Neural progenitor cell (in vitro differentiated cells): ENCODE measurements around the gene NPHP4. TPM values are rescaled to one million over a fixed set of nuclear protein-coding genes. Genes with fewer than 3 reads are reported as not detected.
"Not testable (repeated sequence)": the region's sequence is repeated elsewhere in the genome, so short reads cannot be mapped to it uniquely, and the experiment has no call there.

Experiments used
- DNase-seq: peaks from one replicate; pipeline ENCODE4 v3.0.0-alpha.2; 2016; ENCODE audit warnings: low spot score
- H2AFZ ChIP-seq: fragments of 200-600 bp; sonication (generic); replicated peaks from 2 replicates; pipeline ENCODE4 v1.6.1; 2016; ENCODE audit warnings: antibody characterized with exemption
- H3F3A ChIP-seq: fragments of 200-600 bp; sonication (generic); 2 replicates; pipeline ENCODE4 v1.6.1; 2016; ENCODE audit warnings: antibody characterized with exemption, low read depth
- H3K27ac ChIP-seq: fragments of 200-600 bp; sonication (generic); 2 replicates; pipeline ENCODE4 v1.5.1; 2016; ENCODE audit warnings: mild to moderate bottlenecking
- H3K27me3 ChIP-seq: fragments of 200-600 bp; sonication (generic); 2 replicates; pipeline ENCODE4 v1.6.1; 2016; ENCODE audit warnings: mild to moderate bottlenecking, moderate library complexity
- H3K36me3 ChIP-seq: fragments of 200-600 bp; sonication (generic); 2 replicates; pipeline ENCODE4 v1.5.1; 2016
- H3K4me1 ChIP-seq: fragments of 200-600 bp; sonication (generic); 2 replicates; pipeline ENCODE4 v1.6.1; 2016; ENCODE audit warnings: mixed run types
- H3K4me2 ChIP-seq: fragments of 200-600 bp; sonication (generic); 2 replicates; pipeline ENCODE4 v1.6.1; 2016
- H3K4me3 ChIP-seq: fragments of 200-600 bp; sonication (generic); 2 replicates; pipeline ENCODE4 v1.5.1; 2016
- H3K79me2 ChIP-seq: fragments of 200-600 bp; sonication (generic); 2 replicates; pipeline ENCODE4 v1.6.1; 2016; ENCODE audit warnings: low read depth
- H3K9ac ChIP-seq: fragments of 200-600 bp; sonication (generic); 2 replicates; pipeline ENCODE4 v1.6.1; 2016
- H3K9me3 ChIP-seq: fragments of 200-600 bp; sonication (generic); 2 replicates; pipeline ENCODE4 v1.5.1; 2016; ENCODE audit warnings: low read depth
- H4K20me1 ChIP-seq: fragments of 200-600 bp; sonication (generic); 2 replicates; pipeline ENCODE4 v1.6.1; 2016; ENCODE audit warnings: low read depth
- H3K27ac Mint-ChIP-seq: 3 replicates; pipeline ENCODE4 v1.8.0; 2021; ENCODE audit warnings: mixed read lengths
- H3K27me3 Mint-ChIP-seq: 2 replicates; pipeline ENCODE4 v1.8.0; 2022; ENCODE audit warnings: low read depth, mild to moderate bottlenecking, inconsistent platforms, moderate library complexity, mixed read lengths; ENCODE audit not compliant: insufficient read depth
- H3K36me3 Mint-ChIP-seq: 3 replicates; pipeline ENCODE4 v1.8.0; 2021; ENCODE audit warnings: mixed read lengths
- H3K4me1 Mint-ChIP-seq: 3 replicates; pipeline ENCODE4 v1.8.0; 2021; ENCODE audit warnings: mixed read lengths
- H3K4me3 Mint-ChIP-seq: 3 replicates; pipeline ENCODE4 v1.8.0; 2021; ENCODE audit warnings: mild to moderate bottlenecking, moderate library complexity, mixed read lengths
- H3K9me3 Mint-ChIP-seq: 3 replicates; pipeline ENCODE4 v1.8.0; 2020; ENCODE audit warnings: mixed read lengths
- CTCF ChIP-seq: fragments of 200-600 bp; sonication (generic); IDR thresholded peaks from 2 replicates; pipeline ENCODE4 v1.5.1; 2017; ENCODE audit warnings: antibody characterized with exemption, mild to moderate bottlenecking
- EZH2 ChIP-seq: fragments of 200-600 bp; sonication (generic); IDR thresholded peaks from 2 replicates; pipeline ENCODE4 v1.6.1; 2017; ENCODE audit warnings: antibody characterized with exemption, mild to moderate bottlenecking, moderate library complexity
- EZH2phosphoT487 ChIP-seq: fragments of 200-600 bp; sonication (generic); IDR thresholded peaks from 2 replicates; pipeline ENCODE4 v1.6.1; 2017; ENCODE audit warnings: antibody characterized with exemption
- total RNA-seq: library from RNA; depleted of rRNA; stranded (reverse); fragments of >200 nt; gene quantifications from 2 replicates; pipeline ENCODE4 v1.2.3, GENCODE V29; 2015; ENCODE audit warnings: low replicate concordance

NPHP4 gene
- total RNA-seq, 1 donor from 2014 or later = 8.9 TPM

GRCh38 chr1:6019166-6019845, 27.1 kb upstream of the NPHP4 start:
- Mint-ChIP-seq H3K9me3 (no peaks in the 10 kb centered on the region), H3K27me3 (peaks cover 9% of the 10 kb centered on the region), H3K4me1 (peaks cover 2% of the 10 kb centered on the region), H3K27ac (no peak overlapping the region), H3K36me3 (no peaks in the 10 kb centered on the region), H3K4me3 (no peak overlapping the region)
- Histone ChIP-seq H2AFZ (no peak overlapping the region), H3K27ac (no peak overlapping the region), H3F3A (no peaks in the 10 kb centered on the region), H3K9me3 (no peaks in the 10 kb centered on the region), H3K4me3 (no peak overlapping the region), H3K36me3 (no peaks in the 10 kb centered on the region), H3K9ac (no peak overlapping the region), H3K4me2 (no peak overlapping the region), H3K27me3 (no peaks in the 10 kb centered on the region), H3K4me1 (no peaks in the 10 kb centered on the region), H3K79me2 (no peaks in the 10 kb centered on the region), H4K20me1 (no peaks in the 10 kb centered on the region)
- DNase-seq = no peak
- no peak for TF ChIP-seq CTCF
- no peak for TF ChIP-seq EZH2phosphoT487
- TF ChIP-seq EZH2 = no peak

- H3K27ac ChIP-seq, H3K4me1 Mint-ChIP-seq, H3K9ac ChIP-seq, H3K4me3 ChIP-seq, H3K4me1 ChIP-seq, H4K20me1 ChIP-seq, H3K27me3 ChIP-seq, H3K79me2 ChIP-seq, H3K27ac Mint-ChIP-seq, H3K9me3 ChIP-seq, H3K9me3 Mint-ChIP-seq, H3K36me3 ChIP-seq, H2AFZ ChIP-seq, H3K4me3 Mint-ChIP-seq, H3K36me3 Mint-ChIP-seq, H3F3A ChIP-seq, DNase-seq, H3K4me2 ChIP-seq: not testable (repeated sequence)
- H3K27me3 Mint-ChIP-seq = peaks cover 15% of the 10 kb centered on the region
Measured at GRCh38 chr1:6017654-6018053, 25.4 kb upstream of the NPHP4 start.

- Histone ChIP-seq H3K9me3 (no peaks in the 10 kb centered on the region), H3K4me1 (no peaks in the 10 kb centered on the region), H3K36me3 (no peaks in the 10 kb centered on the region), H3K4me2 (no peak overlapping the region), H4K20me1 (no peaks in the 10 kb centered on the region), H2AFZ (no peak overlapping the region), H3K79me2 (no peaks in the 10 kb centered on the region), H3F3A (no peaks in the 10 kb centered on the region), H3K27ac (no peak overlapping the region), H3K4me3 (no peak overlapping the region), H3K9ac (no peak overlapping the region), H3K27me3 (no peaks in the 10 kb centered on the region)
- Mint-ChIP-seq H3K9me3 (no peaks in the 10 kb centered on the region), H3K4me1 (peaks cover 2% of the 10 kb centered on the region), H3K27me3 (peaks cover 15% of the 10 kb centered on the region), H3K4me3 (no peak overlapping the region), H3K36me3 (no peaks in the 10 kb centered on the region), H3K27ac (no peak overlapping the region)
- DNase-seq = no peak
- TF ChIP-seq EZH2phosphoT487 = no peak
Measured at GRCh38 chr1:6016191-6016865, 24.1 kb upstream of the NPHP4 start.

GRCh38 chr1:6014130-6014999, 22.1 kb upstream of the NPHP4 start:
- DNase-seq = no peak
- H3K27me3 ChIP-seq = no peaks in the 10 kb centered on the region
- H3K4me2 ChIP-seq = no peak overlapping the region
- Mint-ChIP-seq H3K4me1 (peaks cover 6% of the 10 kb centered on the region), H3K27ac (no peak overlapping the region), H3K27me3 (peaks cover 13% of the 10 kb centered on the region), H3K9me3 (no peaks in the 10 kb centered on the region), H3K36me3 (no peaks in the 10 kb centered on the region), H3K4me3 (no peak overlapping the region)
- no peaks in the 10 kb centered on the region for H3K79me2 ChIP-seq
- no peaks in the 10 kb centered on the region for H3F3A ChIP-seq
- H4K20me1 ChIP-seq = no peaks in the 10 kb centered on the region
- H3K36me3 ChIP-seq = no peaks in the 10 kb centered on the region
- H3K4me1 ChIP-seq = no peaks in the 10 kb centered on the region
- H3K9ac ChIP-seq = no peak overlapping the region
- TF ChIP-seq CTCF (no peak), EZH2 (no peak)
- no peak overlapping the region for H2AFZ ChIP-seq
- no peak overlapping the region for H3K27ac ChIP-seq
- no peaks in the 10 kb centered on the region for H3K9me3 ChIP-seq
- no peak overlapping the region for H3K4me3 ChIP-seq
